Measurements from ENCODE around the gene RPS29.
"Not testable (repeated sequence)": the region's sequence is repeated elsewhere in the genome, so short reads cannot be mapped to it uniquely, and the experiment has no call there.

The RPS29 gene

GRCh38 chr14:49607583-49607982 is 21.4 kb upstream of the RPS29 start:
- no peak for DNase-seq

DNA sequence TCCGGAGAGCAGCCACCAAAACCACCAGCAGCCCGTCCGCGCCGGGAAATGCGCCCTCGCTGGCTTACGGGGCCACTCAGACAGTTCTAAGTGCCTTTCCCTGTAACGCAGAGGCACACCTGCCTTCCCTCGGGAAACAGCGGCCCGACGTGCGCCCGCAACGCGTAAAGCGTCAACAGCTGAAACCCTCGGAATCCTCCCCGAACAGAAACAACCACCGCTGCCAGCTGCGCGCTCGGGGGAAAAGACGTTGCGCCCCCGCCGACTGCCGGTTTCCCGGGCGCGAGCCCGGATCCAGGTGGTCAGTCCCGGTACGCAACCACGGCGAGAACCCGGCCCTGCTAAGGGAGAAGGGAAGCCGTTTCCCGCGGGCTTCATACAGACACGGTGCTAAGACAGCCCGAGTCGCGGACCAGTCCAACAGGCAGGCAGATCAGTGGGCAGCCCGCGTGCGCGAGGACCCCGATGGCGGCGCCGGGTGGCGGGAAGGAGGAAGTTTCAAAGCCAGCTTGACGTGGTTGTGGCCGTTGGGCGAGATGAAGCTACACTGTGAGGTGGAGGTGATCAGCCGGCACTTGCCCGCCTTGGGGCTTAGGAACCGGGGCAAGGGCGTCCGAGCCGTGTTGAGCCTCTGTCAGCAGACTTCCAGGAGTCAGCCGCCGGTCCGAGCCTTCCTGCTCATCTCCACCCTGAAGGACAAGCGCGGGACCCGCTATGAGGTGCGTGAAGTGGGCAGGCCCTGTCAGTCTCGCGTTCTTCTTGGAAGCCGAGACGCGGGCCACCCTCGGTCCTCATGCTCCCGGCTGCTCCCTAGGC is 12.5 kb upstream of the RPS29 start, which contains the start of gene LRR1:
Gene LRR1, plus strand, starts transcription at position 456 of the 816 bp plus-strand sequence. Its CDS starts 81 bp downstream, at position 537.
- peak; percentile 86 for DNase-seq
- in situ Hi-C loops (cut with HindIII; ENCODE audit: low pct_ligation_motif_present, low pct_unique_long_range_greater_than_20kb, low sequenced_read_pairs): no loop called here

More at GRCh38 chr14:49607583-49607982, 21.4 kb upstream of the RPS29 start:
- in situ Hi-C loops (cut with HindIII; ENCODE audit: low pct_ligation_motif_present, low pct_unique_long_range_greater_than_20kb, low sequenced_read_pairs): no loop called here

DNA sequence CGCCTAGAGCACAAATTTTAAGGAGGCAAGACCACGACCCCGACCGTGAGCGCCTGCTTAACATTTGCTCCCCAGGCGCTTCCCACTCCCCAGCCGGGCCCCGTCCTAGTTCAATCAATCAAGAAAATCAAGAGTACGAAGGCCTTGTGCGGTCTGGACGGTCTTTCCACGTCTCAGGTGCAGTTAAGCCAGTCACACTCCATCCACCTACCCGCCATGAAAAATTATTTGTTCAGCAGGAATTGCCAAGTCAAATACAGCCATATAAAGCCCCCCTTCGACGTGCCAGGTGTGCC is 12.0 kb upstream of the RPS29 start:
- DNase-seq: no peak
- in situ Hi-C loops (cut with HindIII; ENCODE audit: low pct_ligation_motif_present, low pct_unique_long_range_greater_than_20kb, low sequenced_read_pairs): no loop called here

- no peak for DNase-seq
- in situ Hi-C loops (cut with HindIII; ENCODE audit: low pct_ligation_motif_present, low pct_unique_long_range_greater_than_20kb, low sequenced_read_pairs): no loop called here
These were observed 8.3 kb upstream of the RPS29 start for GRCh38 chr14:49594347-49595091.

DNA sequence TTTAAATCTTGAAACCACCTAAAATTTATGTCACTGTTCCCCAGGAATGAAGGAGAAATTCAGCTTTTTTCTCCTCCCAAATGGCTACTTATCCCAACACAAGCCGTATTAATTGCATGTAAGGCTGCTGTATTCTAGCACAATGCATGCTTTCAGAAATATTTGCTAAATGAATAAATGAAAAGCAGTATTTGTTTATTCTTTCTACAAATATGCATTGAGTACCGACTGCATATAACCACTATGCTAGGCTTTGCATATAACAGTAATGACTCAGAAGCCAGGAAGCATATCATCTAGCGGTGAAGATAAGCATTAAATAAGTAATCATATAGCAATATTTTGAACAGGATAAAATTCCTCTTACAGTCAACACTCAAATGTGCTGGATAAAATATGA is 6.8 kb upstream of the RPS29 start:
- no peak for DNase-seq
- in situ Hi-C loops (cut with HindIII; ENCODE audit: low pct_ligation_motif_present, low pct_unique_long_range_greater_than_20kb, low sequenced_read_pairs): no loop called here

DNA sequence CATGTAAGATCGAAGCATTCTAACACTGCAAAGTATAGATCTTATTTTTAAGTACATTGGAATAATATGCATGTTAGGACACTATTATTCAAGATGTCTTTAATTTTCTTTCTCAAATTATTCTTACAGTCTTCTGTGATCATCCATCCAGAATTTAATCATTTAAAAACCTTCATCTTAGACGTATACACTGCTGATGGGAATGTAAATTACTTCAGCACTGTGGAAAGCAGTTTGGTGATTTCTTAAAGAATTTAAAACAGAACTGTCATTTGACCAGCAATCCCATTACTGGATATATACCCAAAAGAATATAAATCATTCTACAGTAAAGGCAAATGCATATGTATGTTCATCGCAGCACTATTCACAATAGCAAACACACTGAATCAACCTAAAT is 3.2 kb upstream of the RPS29 start:
- DNase-seq: no peak
- in situ Hi-C loops (cut with HindIII; ENCODE audit: low pct_ligation_motif_present, low pct_unique_long_range_greater_than_20kb, low sequenced_read_pairs): no loop called here

- DNase-seq: peak; percentile 69
- in situ Hi-C loops (cut with HindIII; ENCODE audit: low pct_ligation_motif_present, low pct_unique_long_range_greater_than_20kb, low sequenced_read_pairs): no loop called here
These were observed 687 bp upstream of the RPS29 start for GRCh38 chr14:49586673-49587460.

GRCh38 chr14:49584981-49585640 is 1.1 kb downstream of the RPS29 start:
- in situ Hi-C loops (cut with HindIII; ENCODE audit: low pct_ligation_motif_present, low pct_unique_long_range_greater_than_20kb, low sequenced_read_pairs); DNase-seq: not testable (repeated sequence)

- in situ Hi-C loops (cut with HindIII; ENCODE audit: low pct_ligation_motif_present, low pct_unique_long_range_greater_than_20kb, low sequenced_read_pairs): no loop called here
- DNase-seq: no peak
These were observed 2.1 kb downstream of the RPS29 start for GRCh38 chr14:49584058-49584457.

DNA sequence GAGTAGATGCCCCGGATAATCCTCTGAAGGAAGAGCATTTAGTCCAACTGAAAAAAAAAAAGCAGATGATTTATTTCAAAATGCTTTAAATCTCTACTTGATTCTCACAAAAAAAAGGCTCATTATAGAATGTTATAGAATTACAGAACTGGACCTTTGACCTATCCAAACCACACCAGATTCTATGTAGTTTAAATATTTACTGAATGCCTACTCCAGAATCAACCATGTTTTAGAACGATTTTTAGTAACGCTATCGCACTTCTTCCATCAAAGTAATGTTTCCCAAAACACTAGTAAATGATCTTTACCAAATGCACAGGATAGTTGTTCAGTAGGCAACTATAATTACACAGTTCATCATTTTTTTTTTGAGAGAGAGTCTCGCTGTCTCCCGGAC is 2.6 kb downstream of the RPS29 start:
- no peak for DNase-seq
- in situ Hi-C loops (cut with HindIII; ENCODE audit: low pct_ligation_motif_present, low pct_unique_long_range_greater_than_20kb, low sequenced_read_pairs): no loop called here

DNA sequence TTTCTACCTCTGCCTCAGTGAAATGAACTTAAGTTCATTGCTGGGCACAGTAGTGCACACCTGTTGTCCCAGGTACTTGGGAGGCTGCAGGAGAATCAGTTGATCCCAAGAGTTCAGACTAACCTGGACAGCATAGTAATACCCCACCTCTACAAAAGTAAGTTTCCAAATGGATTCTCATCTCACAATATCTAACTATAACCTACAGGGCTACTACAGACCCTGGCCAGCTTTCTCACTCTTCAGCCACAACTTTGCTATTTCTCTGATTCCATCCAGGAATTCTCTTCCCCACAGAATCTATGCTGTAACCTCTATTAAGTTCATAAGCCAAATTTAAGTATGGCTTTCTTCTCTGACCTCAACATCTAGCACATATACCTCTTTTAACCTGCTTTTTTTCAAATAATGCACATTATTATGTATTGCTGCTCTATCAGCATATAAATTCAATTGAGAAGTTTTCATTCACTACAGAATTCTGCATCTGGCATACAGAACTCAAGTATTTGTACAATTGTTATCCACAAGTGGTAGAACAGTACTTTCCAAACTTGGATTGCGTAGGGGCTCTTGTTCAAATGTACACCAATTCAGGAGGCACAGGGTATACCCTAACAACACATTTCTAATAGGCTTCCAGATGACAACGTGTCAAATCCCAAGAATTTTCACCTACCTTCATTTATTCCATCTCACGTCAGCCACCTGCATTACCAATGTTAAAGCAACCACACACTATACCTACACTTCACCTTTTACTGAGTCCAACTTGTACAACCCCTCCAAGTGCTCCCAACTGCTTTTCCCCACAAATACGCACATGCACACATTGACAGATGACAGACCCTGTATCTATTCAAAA is 3.8 kb downstream of the RPS29 start:
- no peak for DNase-seq
- in situ Hi-C loops (cut with HindIII; ENCODE audit: low pct_ligation_motif_present, low pct_unique_long_range_greater_than_20kb, low sequenced_read_pairs): no loop called here

DNA sequence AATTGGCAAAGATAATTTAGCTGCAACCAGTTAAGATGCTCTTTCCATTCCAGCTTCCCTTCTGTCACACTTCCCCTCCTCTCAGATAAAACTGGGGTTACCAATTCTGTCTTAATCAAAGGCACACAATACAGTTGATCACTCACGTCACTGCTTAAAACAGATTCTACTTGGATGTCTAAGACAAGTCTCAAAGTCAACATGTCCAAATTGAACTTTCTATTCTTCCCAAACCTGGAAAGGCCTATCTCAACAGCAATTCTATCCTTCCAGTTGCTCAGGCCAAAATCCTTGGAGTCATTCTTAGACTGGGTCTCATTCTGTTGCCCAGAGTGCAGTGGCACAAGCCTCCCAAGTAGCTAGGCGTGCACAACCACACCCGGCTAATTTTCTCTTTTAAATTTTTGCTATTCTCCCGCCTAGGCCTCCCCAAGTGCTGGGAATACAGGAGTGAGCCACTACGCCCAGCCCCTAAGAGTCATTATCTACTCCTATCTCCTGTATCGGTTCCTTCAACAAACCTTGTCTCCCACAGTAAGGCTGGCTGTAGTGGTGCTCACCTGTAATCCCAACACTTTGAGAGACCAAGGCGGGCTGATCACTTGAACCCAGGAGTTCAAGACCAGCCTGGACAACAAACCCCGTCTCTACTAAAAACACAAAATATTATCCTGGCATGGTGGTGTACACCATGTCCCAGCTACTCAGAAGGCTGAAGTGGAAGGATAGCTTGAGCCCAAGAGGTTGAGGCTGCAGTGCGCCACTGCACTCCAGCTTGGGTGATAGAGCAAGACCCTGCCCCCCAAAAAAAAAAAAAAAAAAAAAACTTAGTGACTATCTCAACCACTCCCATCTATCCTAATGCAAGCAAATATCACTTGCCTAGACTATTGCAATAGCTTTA is 4.7 kb downstream of the RPS29 start:
- DNase-seq: no peak
- in situ Hi-C loops (cut with HindIII; ENCODE audit: low pct_ligation_motif_present, low pct_unique_long_range_greater_than_20kb, low sequenced_read_pairs): no loop called here

- DNase-seq: no peak
- in situ Hi-C loops (cut with HindIII; ENCODE audit: low pct_ligation_motif_present, low pct_unique_long_range_greater_than_20kb, low sequenced_read_pairs): no loop called here
These were observed 6.3 kb downstream of the RPS29 start for GRCh38 chr14:49579841-49580240.

- no peak for DNase-seq
- in situ Hi-C loops (cut with HindIII; ENCODE audit: low pct_ligation_motif_present, low pct_unique_long_range_greater_than_20kb, low sequenced_read_pairs): no loop called here
These were observed 8.0 kb downstream of the RPS29 start for GRCh38 chr14:49578141-49578540.

DNA sequence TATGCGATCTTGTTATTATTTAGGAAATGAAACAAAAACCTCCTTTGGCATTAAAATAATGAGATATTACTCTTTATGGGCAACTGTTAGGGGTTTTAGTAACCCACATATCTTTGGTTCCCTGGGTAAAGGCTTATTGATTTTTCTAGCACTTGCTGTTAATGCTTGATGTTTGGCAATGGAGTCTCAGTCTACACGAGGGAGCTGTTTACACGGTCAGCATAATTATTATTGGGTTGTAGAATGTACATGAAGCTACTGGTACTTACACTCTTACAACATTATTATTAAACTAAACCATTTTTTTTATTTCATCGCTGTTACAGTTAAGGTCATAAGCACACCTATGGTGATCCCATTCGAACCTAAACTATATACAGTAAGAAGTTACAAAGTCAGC is 12.1 kb downstream of the RPS29 start:
- in situ Hi-C loops (cut with HindIII; ENCODE audit: low pct_ligation_motif_present, low pct_unique_long_range_greater_than_20kb, low sequenced_read_pairs): no loop called here
- DNase-seq: no peak

DNA sequence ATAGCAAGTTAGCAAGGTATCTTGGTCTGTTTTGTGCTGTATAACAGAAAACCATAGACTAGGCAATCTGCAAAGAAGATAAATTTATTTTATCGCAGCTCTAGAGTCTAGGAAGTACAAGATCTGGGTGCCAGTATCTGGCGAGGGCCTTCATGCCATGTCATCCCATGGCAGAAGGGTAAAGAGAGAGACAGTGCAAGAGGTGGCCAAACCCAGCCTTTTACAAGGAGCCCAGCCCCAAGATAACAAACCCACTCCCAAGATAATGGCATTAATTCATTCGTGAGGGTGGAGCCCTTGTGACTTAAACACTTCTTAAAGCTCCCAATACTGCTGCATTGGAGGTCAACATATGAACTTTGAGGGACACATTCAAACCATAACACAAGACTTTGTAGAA is 16.9 kb downstream of the RPS29 start:
- in situ Hi-C loops (cut with HindIII; ENCODE audit: low pct_ligation_motif_present, low pct_unique_long_range_greater_than_20kb, low sequenced_read_pairs): no loop called here
- no peak for DNase-seq

GRCh38 chr14:49566714-49567113 is 19.5 kb downstream of the RPS29 start:
- in situ Hi-C loops (cut with HindIII; ENCODE audit: low pct_ligation_motif_present, low pct_unique_long_range_greater_than_20kb, low sequenced_read_pairs): no loop called here
- DNase-seq: no peak

All from ACHN (cell line).